OCI-LY3 (cell line): ENCODE measurements around the gene CAMK1D.

ENCODE experiments used
- H2AFZ ChIP-seq: fragments of 200-600, 300-600 bp; shearing (Covaris generic); 2 replicates; pipeline ENCODE4 v1.6.0; 2014; ENCODE audit warnings: antibody characterized with exemption, low read depth, low read length
- H3K27ac ChIP-seq: fragments of 200-600, 300-600 bp; sonication (generic); 2 replicates; pipeline ENCODE4 v1.5.1; 2014; ENCODE audit warnings: mild to moderate bottlenecking, low read length, moderate library complexity, mixed read lengths
- H3K27me3 ChIP-seq: fragments of 200-600, 300-600 bp; sonication (generic); 2 replicates; pipeline ENCODE4 v1.6.1; 2014; ENCODE audit warnings: low read depth, low read length, mixed read lengths
- H3K36me3 ChIP-seq: fragments of 200-600, 300-600 bp; sonication (generic); replicated peaks from 2 replicates; pipeline ENCODE3; 2014; ENCODE audit warnings: low read depth, low read length, mixed read lengths
- H3K4me1 ChIP-seq: fragments of 300-600, 200-600 bp; sonication (generic); 2 replicates; pipeline ENCODE4 v1.6.1; 2014; ENCODE audit warnings: low read length, mixed read lengths
- H3K4me2 ChIP-seq: fragments of 200-600, 300-600 bp; sonication (generic); 2 replicates; pipeline ENCODE4 v1.6.1; 2014; ENCODE audit warnings: low read length, mixed read lengths
- H3K4me3 ChIP-seq: fragments of 300-600, 200-600 bp; sonication (generic); 2 replicates; pipeline ENCODE4 v1.5.1; 2014; ENCODE audit warnings: antibody characterized with exemption, mild to moderate bottlenecking, low read length, moderate library complexity
- H3K79me2 ChIP-seq: fragments of 300-600, 200-600 bp; shearing (Covaris generic); 2 replicates; pipeline ENCODE4 v1.6.1; 2014; ENCODE audit warnings: mild to moderate bottlenecking, low read length, mixed read lengths
- H3K9ac ChIP-seq: fragments of 300-600, 200-600 bp; shearing (Covaris generic); 2 replicates; pipeline ENCODE4 v1.6.0; 2014; ENCODE audit warnings: mild to moderate bottlenecking, low read length, moderate library complexity
- H3K9me3 ChIP-seq: fragments of 200-600, 300-600 bp; shearing (Covaris generic); 2 replicates; pipeline ENCODE4 v1.6.1; 2014; ENCODE audit warnings: low read length, mixed read lengths; ENCODE audit not compliant: insufficient read depth
- H4K20me1 ChIP-seq: fragments of 200-600, 300-600 bp; sonication (generic); 2 replicates; pipeline ENCODE4 v1.6.1; 2016; ENCODE audit warnings: low read length, mixed read lengths; ENCODE audit not compliant: insufficient read depth
- EZH2phosphoT487 ChIP-seq: fragments of 200-600 bp; shearing (Covaris generic); IDR thresholded peaks from 2 replicates; pipeline ENCODE4 v1.6.1; 2018; ENCODE audit warnings: antibody characterized with exemption, mixed run types, low read depth
- TF ChIP-seq, protein P1 (sequence below): fragments of 200-600, 300-600 bp; sonication (generic); IDR thresholded peaks from 2 replicates; pipeline ENCODE4 v1.5.1; 2014; ENCODE audit warnings: antibody characterized with exemption, low read length, low read depth

CAMK1D gene

GRCh38 chr10:12659706-12660105, 310.4 kb downstream of the CAMK1D start:
- Histone ChIP-seq H3K4me3 (no peak overlapping the region), H3K27me3 (no peaks in the 10 kb centered on the region), H3K4me2 (no peak overlapping the region), H3K4me1 (peaks cover 8% of the 10 kb centered on the region), H4K20me1 (peaks cover 29% of the 10 kb centered on the region), H3K9ac (no peak overlapping the region), H3K9me3 (no peaks in the 10 kb centered on the region), H3K79me2 (0 out of 2 replicates have a peak, but pooled peaks cover 4% of the 10 kb centered on the region), H2AFZ (no peak overlapping the region), H3K36me3 (no peaks in the 10 kb centered on the region), H3K27ac (no peak overlapping the region)
- no peak for TF ChIP-seq EZH2phosphoT487
- TF ChIP-seq, protein P1, sequence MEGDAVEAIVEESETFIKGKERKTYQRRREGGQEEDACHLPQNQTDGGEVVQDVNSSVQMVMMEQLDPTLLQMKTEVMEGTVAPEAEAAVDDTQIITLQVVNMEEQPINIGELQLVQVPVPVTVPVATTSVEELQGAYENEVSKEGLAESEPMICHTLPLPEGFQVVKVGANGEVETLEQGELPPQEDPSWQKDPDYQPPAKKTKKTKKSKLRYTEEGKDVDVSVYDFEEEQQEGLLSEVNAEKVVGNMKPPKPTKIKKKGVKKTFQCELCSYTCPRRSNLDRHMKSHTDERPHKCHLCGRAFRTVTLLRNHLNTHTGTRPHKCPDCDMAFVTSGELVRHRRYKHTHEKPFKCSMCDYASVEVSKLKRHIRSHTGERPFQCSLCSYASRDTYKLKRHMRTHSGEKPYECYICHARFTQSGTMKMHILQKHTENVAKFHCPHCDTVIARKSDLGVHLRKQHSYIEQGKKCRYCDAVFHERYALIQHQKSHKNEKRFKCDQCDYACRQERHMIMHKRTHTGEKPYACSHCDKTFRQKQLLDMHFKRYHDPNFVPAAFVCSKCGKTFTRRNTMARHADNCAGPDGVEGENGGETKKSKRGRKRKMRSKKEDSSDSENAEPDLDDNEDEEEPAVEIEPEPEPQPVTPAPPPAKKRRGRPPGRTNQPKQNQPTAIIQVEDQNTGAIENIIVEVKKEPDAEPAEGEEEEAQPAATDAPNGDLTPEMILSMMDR = no peak

DNA sequence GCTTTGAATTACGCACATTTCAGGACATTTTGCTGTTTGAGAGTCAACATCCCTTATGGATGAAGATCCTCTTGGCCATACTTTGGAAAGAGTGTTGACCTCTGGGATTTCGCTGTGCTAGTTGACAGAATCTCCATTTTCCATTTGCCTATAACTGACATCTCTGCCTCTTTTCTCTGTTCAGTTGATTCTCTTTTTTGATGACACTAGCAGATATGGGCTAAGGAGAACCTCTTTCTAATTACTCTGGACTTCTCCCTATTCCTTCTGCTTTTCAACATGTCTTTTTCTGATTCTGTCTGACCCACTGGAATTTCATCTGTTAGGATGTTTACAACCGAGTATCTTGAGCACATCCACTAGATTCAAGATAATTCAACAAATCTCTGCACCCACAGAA, 311.5 kb downstream of the CAMK1D start:
- Histone ChIP-seq H2AFZ (no peak overlapping the region), H3K27ac (no peak overlapping the region), H3K9ac (no peak overlapping the region), H3K4me2 (no peak overlapping the region), H3K79me2 (0 out of 2 replicates have a peak, but pooled peaks cover 4% of the 10 kb centered on the region), H3K4me1 (peaks cover 6% of the 10 kb centered on the region), H4K20me1 (peaks cover 32% of the 10 kb centered on the region), H3K36me3 (no peaks in the 10 kb centered on the region), H3K4me3 (no peak overlapping the region), H3K27me3 (no peaks in the 10 kb centered on the region), H3K9me3 (no peaks in the 10 kb centered on the region)
- no peak for TF ChIP-seq EZH2phosphoT487
- TF ChIP-seq, protein P1 = no peak

DNA sequence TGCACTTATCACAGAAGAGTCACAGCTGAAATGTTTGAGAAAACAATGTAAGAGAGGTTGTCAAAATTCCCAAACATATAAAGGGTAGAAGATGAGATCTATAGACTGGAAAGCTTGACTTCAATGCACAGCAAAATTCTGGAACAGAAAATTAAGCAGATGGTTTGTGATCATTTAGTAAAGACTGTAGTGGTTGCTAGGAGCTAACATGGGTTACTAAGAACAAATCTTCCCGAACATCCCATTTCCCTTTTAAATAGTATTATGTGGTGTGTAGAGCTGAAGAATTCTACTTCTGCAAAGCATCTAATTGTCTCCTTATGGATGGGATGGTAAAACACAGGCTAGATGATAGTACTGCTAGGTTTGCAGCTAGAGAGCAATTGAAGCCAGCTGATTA, 312.3 kb downstream of the CAMK1D start:
- no peak overlapping the region for H2AFZ ChIP-seq
- no peak overlapping the region for H3K4me3 ChIP-seq
- peaks cover 29% of the 10 kb centered on the region; the same call in 1 of the 2 replicates for H4K20me1 ChIP-seq
- H3K9me3 ChIP-seq = no peaks in the 10 kb centered on the region
- H3K4me1 ChIP-seq = no peaks in the 10 kb centered on the region
- H3K27ac ChIP-seq = no peak overlapping the region
- no peaks in the 10 kb centered on the region for H3K27me3 ChIP-seq
- 0 out of 2 replicates have a peak, but pooled peaks cover 4% of the 10 kb centered on the region for H3K79me2 ChIP-seq
- no peak for TF ChIP-seq EZH2phosphoT487
- TF ChIP-seq, protein P1 = no peak
- peaks cover 1% of the 10 kb centered on the region for H3K36me3 ChIP-seq
- H3K4me2 ChIP-seq = no peak overlapping the region
- H3K9ac ChIP-seq = no peak overlapping the region

- H3K9me3 ChIP-seq = no peaks in the 10 kb centered on the region
- H2AFZ ChIP-seq = no peak overlapping the region
- H4K20me1 ChIP-seq = peaks cover 26% of the 10 kb centered on the region; the same call in 1 of the 2 replicates
- H3K27me3 ChIP-seq = no peaks in the 10 kb centered on the region
- H3K36me3 ChIP-seq = peaks cover 5% of the 10 kb centered on the region
- no peak overlapping the region for H3K4me2 ChIP-seq
- TF ChIP-seq, protein P1 = no peak
- TF ChIP-seq EZH2phosphoT487 = no peak
- H3K4me1 ChIP-seq = no peaks in the 10 kb centered on the region
- H3K27ac ChIP-seq = no peak overlapping the region
- H3K4me3 ChIP-seq = no peak overlapping the region
- H3K9ac ChIP-seq = no peak overlapping the region
- H3K79me2 ChIP-seq = 0 out of 2 replicates have a peak, but pooled peaks cover 4% of the 10 kb centered on the region
Measured at GRCh38 chr10:12663863-12664262, 314.5 kb downstream of the CAMK1D start.
